MM.1S (cell line): Measurements from ENCODE around the gene ASB12.

Experiments used
- DNase-seq: peaks from one replicate; pipeline ENCODE4 v3.0.0-alpha.2; 2015
- H2AFZ ChIP-seq: fragments of 300-600 bp; sonication (generic); 2 replicates; pipeline ENCODE4 v1.6.0; 2016; ENCODE audit warnings: antibody characterized with exemption, low read length
- H3F3A ChIP-seq: fragments of 300-600 bp; sonication (generic); 2 replicates; pipeline ENCODE4 v1.6.1; 2016; ENCODE audit warnings: mild to moderate bottlenecking, antibody characterized with exemption, low read length, moderate library complexity, mixed read lengths; ENCODE audit not compliant: insufficient read depth
- H3K27ac ChIP-seq: fragments of 300-600 bp; sonication (generic); 2 replicates; pipeline ENCODE4 v1.5.1; 2016; ENCODE audit warnings: mild to moderate bottlenecking, low read length
- H3K27me3 ChIP-seq: fragments of 300-600 bp; sonication (generic); replicated peaks from 2 replicates; pipeline ENCODE4 v1.6.0; 2016; ENCODE audit warnings: low read length; ENCODE audit not compliant: insufficient read depth
- H3K36me3 ChIP-seq: fragments of 300-600 bp; sonication (generic); replicated peaks from 2 replicates; pipeline ENCODE4 v1.6.1; 2016; ENCODE audit warnings: mild to moderate bottlenecking, low read length, mixed read lengths; ENCODE audit not compliant: insufficient read depth
- H3K4me1 ChIP-seq: fragments of 300-600 bp; sonication (generic); 2 replicates; pipeline ENCODE4 v1.6.1; 2016; ENCODE audit warnings: low read length, mixed read lengths
- H3K4me2 ChIP-seq: fragments of 300-600 bp; sonication (generic); 2 replicates; pipeline ENCODE4 v1.6.0; 2016; ENCODE audit warnings: low read depth, low read length
- H3K4me3 ChIP-seq: fragments of 300-600 bp; sonication (generic); 2 replicates; pipeline ENCODE4 v1.5.1; 2016; ENCODE audit warnings: low read length, mixed read lengths
- H3K79me2 ChIP-seq: fragments of 300-600 bp; sonication (generic); 2 replicates; pipeline ENCODE4 v1.6.1; 2016; ENCODE audit warnings: mixed run types, low read length, mixed read lengths
- H3K9ac ChIP-seq: fragments of 300-600 bp; sonication (generic); 2 replicates; pipeline ENCODE4 v1.6.1; 2016; ENCODE audit warnings: low read length, mixed read lengths
- H3K9me2 ChIP-seq: fragments of 300-600 bp; sonication (generic); replicated peaks from 2 replicates; pipeline ENCODE4 v1.6.1; 2016; ENCODE audit warnings: mild to moderate bottlenecking, low read length, mixed read lengths; ENCODE audit not compliant: insufficient read depth
- H3K9me3 ChIP-seq: fragments of 300-600 bp; sonication (generic); replicated peaks from 2 replicates; pipeline ENCODE4 v1.6.1; 2016; ENCODE audit warnings: mild to moderate bottlenecking, low read length, mixed read lengths; ENCODE audit not compliant: insufficient read depth
- H4K20me1 ChIP-seq: fragments of 300-600 bp; sonication (generic); 2 replicates; pipeline ENCODE4 v1.6.1; 2016; ENCODE audit warnings: mild to moderate bottlenecking, low read length, moderate library complexity, mixed read lengths; ENCODE audit not compliant: insufficient read depth
- EZH2 ChIP-seq: fragments of 300-600 bp; sonication (generic); optimal IDR thresholded peaks from 2 replicates; pipeline ENCODE3; 2017; ENCODE audit warnings: low read depth, mild to moderate bottlenecking, antibody characterized with exemption, low read length, mixed read lengths
- EZH2phosphoT487 ChIP-seq: fragments of 300-600 bp; sonication (generic); IDR thresholded peaks from 2 replicates; pipeline ENCODE4 v1.6.1; 2018; ENCODE audit warnings: antibody characterized with exemption, low read length
- TF ChIP-seq, protein P1 (sequence below): fragments of 300-600 bp; sonication (generic); IDR thresholded peaks from 2 replicates; pipeline ENCODE4 v1.5.1; 2016; ENCODE audit warnings: antibody characterized with exemption, low read length, mixed read lengths

ASB12 gene

DNA sequence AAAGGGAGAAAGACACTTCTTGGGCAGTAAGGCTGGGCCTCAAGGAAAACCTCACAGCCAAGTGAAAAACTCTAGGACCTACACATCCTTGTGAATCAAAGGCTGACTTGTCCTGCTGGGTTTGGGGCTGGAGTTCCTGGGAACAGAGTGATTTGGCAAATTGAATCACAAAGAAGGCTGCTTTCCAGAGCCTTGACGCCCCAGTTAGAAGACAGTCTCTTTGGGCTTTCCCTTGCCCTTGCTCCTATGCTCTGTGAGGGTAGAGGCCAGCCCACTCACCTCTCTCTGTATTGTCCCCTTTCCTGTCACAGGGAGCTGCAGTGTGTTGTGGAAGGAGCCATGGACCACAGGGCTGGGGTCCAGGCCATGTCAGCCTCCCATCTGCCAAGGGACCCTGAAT is 34.5 kb downstream of the ASB12 start:
- Histone ChIP-seq H3F3A (no peaks in the 10 kb centered on the region), H3K79me2 (peaks cover 4% of the 10 kb centered on the region; the same call in 1 of the 2 replicates), H3K27ac (no peak overlapping the region), H3K9ac (no peak overlapping the region), H3K36me3 (no peaks in the 10 kb centered on the region), H3K9me3 (no peaks in the 10 kb centered on the region), H3K27me3 (no peaks in the 10 kb centered on the region), H3K4me3 (no peak overlapping the region), H3K4me1 (no peaks in the 10 kb centered on the region), H2AFZ (no peak overlapping the region), H4K20me1 (no peaks in the 10 kb centered on the region), H3K4me2 (no peak overlapping the region), H3K9me2 (no peaks in the 10 kb centered on the region)
- TF ChIP-seq EZH2 = no peak
- TF ChIP-seq, protein P1, sequence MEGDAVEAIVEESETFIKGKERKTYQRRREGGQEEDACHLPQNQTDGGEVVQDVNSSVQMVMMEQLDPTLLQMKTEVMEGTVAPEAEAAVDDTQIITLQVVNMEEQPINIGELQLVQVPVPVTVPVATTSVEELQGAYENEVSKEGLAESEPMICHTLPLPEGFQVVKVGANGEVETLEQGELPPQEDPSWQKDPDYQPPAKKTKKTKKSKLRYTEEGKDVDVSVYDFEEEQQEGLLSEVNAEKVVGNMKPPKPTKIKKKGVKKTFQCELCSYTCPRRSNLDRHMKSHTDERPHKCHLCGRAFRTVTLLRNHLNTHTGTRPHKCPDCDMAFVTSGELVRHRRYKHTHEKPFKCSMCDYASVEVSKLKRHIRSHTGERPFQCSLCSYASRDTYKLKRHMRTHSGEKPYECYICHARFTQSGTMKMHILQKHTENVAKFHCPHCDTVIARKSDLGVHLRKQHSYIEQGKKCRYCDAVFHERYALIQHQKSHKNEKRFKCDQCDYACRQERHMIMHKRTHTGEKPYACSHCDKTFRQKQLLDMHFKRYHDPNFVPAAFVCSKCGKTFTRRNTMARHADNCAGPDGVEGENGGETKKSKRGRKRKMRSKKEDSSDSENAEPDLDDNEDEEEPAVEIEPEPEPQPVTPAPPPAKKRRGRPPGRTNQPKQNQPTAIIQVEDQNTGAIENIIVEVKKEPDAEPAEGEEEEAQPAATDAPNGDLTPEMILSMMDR = no peak
- TF ChIP-seq EZH2phosphoT487 = no peak
- DNase-seq = no peak

DNA sequence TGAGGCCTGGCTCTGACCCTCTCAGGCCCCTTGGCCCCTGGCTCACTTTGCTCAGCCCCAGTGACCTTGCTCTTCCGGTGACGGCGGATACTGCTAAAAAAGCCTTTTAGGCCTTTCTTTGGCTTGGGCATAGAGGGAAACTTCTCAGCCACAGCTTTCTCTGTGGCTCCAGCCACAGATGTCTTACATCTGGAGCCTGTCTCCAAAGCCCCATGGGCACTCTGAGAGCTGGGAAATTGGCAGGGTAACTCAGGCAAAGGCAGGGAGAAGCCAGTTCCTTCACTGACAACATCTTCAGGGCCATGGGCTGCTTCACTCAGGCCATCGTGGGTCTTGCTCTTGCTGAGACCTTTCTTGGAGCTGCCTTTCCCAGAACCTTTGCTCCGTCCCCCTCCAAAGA is 37.7 kb downstream of the ASB12 start:
- Histone ChIP-seq H3K4me3 (no peak overlapping the region), H3K4me2 (no peak overlapping the region), H3K9me3 (no peaks in the 10 kb centered on the region), H2AFZ (no peak overlapping the region), H3K9me2 (no peaks in the 10 kb centered on the region), H3K27ac (no peak overlapping the region), H3F3A (no peaks in the 10 kb centered on the region), H3K36me3 (no peaks in the 10 kb centered on the region), H3K79me2 (no peaks in the 10 kb centered on the region; the same call in 1 of the 2 replicates), H3K4me1 (no peaks in the 10 kb centered on the region), H3K9ac (no peak overlapping the region), H3K27me3 (no peaks in the 10 kb centered on the region), H4K20me1 (no peaks in the 10 kb centered on the region)
- TF ChIP-seq EZH2phosphoT487 = no peak
- TF ChIP-seq, protein P1 = no peak
- DNase-seq = no peak

DNA sequence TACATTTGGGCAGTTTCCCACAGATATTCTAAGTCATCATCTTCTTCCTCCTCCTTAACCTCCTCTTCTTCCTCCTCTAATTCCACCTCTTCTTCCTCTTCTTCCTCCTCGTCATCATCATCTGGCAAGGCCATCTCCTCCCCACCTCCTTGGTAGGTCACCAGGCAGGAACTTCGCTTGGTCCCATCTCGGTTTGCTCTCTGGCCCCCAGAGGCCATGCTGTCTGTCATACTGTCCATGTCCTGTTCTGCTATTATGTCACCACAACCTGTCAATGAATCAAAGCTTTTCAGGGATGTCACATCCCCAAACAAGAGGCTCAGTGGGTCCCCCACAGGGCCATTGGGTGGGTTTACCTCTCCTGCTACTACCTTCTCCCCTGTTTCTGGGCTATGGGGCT is 38.4 kb downstream of the ASB12 start:
- no peaks in the 10 kb centered on the region for H4K20me1 ChIP-seq
- H3K9ac ChIP-seq = no peak overlapping the region
- DNase-seq = no peak
- H3K27me3 ChIP-seq = no peaks in the 10 kb centered on the region
- H3K36me3 ChIP-seq = no peaks in the 10 kb centered on the region
- no peaks in the 10 kb centered on the region for H3K4me1 ChIP-seq
- no peak overlapping the region for H2AFZ ChIP-seq
- no peak overlapping the region for H3K4me3 ChIP-seq
- H3K79me2 ChIP-seq = no peaks in the 10 kb centered on the region; the same call in 1 of the 2 replicates
- no peaks in the 10 kb centered on the region for H3K9me3 ChIP-seq
- TF ChIP-seq EZH2 = no peak
- no peak for TF ChIP-seq EZH2phosphoT487
- TF ChIP-seq, protein P1 = no peak
- no peak overlapping the region for H3K27ac ChIP-seq
- no peak overlapping the region for H3K4me2 ChIP-seq
- H3K9me2 ChIP-seq = no peaks in the 10 kb centered on the region
- H3F3A ChIP-seq = no peaks in the 10 kb centered on the region
